ENCODE results near the gene CACNA2D4. TPM values are rescaled to one million over a fixed set of nuclear protein-coding genes. Genes with fewer than 3 reads are reported as not detected.
A peak's percentile ranks its signal among the peaks of the same experiment; 100 is the strongest.

Gene CACNA2D4
- total and polyA plus RNA-seq, 2 donors (not counting 3 experiments of a cell fraction or from before 2014, with no cell fraction given), result 0.58 to 0.73 TPM

DNA sequence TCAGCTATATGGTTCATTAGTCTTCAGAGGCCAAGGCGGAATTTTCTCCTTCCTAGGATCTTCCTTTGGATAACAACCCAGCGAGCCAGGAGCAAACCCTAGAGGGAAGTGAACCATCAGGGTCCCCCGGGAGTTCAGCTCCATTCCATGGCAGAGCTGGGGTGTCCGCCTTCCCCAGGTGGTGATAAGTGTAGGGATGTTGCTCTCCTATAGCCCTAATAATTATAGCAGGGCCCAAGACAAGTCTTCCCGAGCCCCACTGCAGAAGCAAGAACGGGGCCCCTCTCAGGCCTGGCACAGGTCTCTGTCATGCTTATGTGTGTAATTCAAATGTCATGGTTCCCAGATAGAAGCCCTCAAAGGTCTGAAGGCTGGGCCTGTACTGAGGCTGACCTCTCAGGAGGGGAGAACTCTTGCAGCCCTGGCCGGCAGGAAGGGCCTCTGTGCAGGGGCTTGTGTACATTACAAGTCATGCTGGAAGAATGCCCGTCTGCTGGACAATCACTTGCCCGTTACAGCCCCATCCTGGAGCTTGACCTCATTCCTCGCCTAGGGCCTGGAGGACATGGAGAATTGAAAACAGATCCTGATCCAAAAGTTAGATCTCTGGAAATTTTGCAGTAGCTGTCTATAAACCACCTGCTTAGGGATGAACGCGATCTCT, 80.8 kb downstream of the CACNA2D4 start:
- Histone ChIP-seq H3K9me3 (replicated peaks; ENCODE audit: control insufficient read depth, insufficient read depth, low read length) (no peaks in the 10 kb centered on the region), H2AFZ (ENCODE audit: low read depth, low read length) (no peak overlapping the region), H3K36me3 (ENCODE audit: control insufficient read depth in 2 of 2, extremely low read depth in 1 of 2, insufficient read depth in 2 of 2, low read length in 2 of 2) (no peaks in the 10 kb centered on the region), H3K27ac (ENCODE audit: insufficient read depth, low read depth, low read length) (no peak overlapping the region), H3K4me1 (ENCODE audit: control insufficient read depth, extremely low read depth, insufficient read depth, low read length) (no peaks in the 10 kb centered on the region), H3K4me3 (replicated peaks in 1 of 3; ENCODE audit: insufficient read depth in 1 of 3, low read depth in 1 of 3, low read length in 3 of 3) (no peak overlapping the region), H3K27me3 (ENCODE audit: control insufficient read depth in 2 of 2, insufficient read depth in 2 of 2, low read length in 2 of 2) (no peaks in the 10 kb centered on the region), H4K20me1 (replicated peaks; ENCODE audit: control insufficient read depth, extremely low read depth, insufficient read depth, low read length) (no peaks in the 10 kb centered on the region), H3K79me2 (ENCODE audit: control insufficient read depth, insufficient read depth, low read length) (no peaks in the 10 kb centered on the region), H3K9ac (replicated peaks; ENCODE audit: extremely low read depth, insufficient read depth, low read length) (no peak overlapping the region), H3K9me1 (replicated peaks; ENCODE audit: control insufficient read depth, extremely low read depth, insufficient read depth, low read length) (no peaks in the 10 kb centered on the region), H3K4me2 (ENCODE audit: insufficient read depth, low read length) (no peak overlapping the region)
- BruUV-seq (replicated peaks), result no TSS peak
- FAIRE-seq (no peak), DNase-seq (ENCODE audit: low read depth, low spot score) (peak; percentile 20)
- ChIA-PET POLR2A (no interaction called here), CTCF (interaction anchor here (1.9 kb wide), 1 partner anchor 102 kb away, joined by 6 read pairs; no protein-coding TSS in a partner anchor)
- dilution Hi-C loops (cut with MboI; ENCODE audit: extremely low pct_ligation_motif_present, low sequenced_read_pairs), result no loop called here
- TF ChIP-seq EZH2 (IDR thresholded peaks at IDR 0.05; ENCODE audit: borderline replicate concordance, low read depth, low read length, severe bottlenecking) (no peak), JUN (IDR thresholded peaks at IDR 0.05; ENCODE audit: borderline replicate concordance, insufficient read depth, insufficient read length, low read depth) (no peak), POLR2A (IDR thresholded peaks at IDR 0.05; ENCODE audit: low read depth, low read length) (no peak), POLR2AphosphoS5 (IDR thresholded peaks at IDR 0.05; ENCODE audit: insufficient read depth, low read depth, low read length) (no peak), FOS (IDR thresholded peaks at IDR 0.05; ENCODE audit: borderline replicate concordance, insufficient read depth, low read length) (no peak), GATA2 (IDR thresholded peaks at IDR 0.05; ENCODE audit: insufficient read depth, insufficient read length, low read depth, low read length) (no peak), MYC (IDR thresholded peaks at IDR 0.05; ENCODE audit: low read depth, low read length) (no peak)
- TF ChIP-seq, protein P1, sequence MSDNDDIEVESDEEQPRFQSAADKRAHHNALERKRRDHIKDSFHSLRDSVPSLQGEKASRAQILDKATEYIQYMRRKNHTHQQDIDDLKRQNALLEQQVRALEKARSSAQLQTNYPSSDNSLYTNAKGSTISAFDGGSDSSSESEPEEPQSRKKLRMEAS (IDR thresholded peaks at IDR 0.05; ENCODE audit: insufficient read depth, insufficient read length), result no peak
- TF ChIP-seq, protein P2, sequence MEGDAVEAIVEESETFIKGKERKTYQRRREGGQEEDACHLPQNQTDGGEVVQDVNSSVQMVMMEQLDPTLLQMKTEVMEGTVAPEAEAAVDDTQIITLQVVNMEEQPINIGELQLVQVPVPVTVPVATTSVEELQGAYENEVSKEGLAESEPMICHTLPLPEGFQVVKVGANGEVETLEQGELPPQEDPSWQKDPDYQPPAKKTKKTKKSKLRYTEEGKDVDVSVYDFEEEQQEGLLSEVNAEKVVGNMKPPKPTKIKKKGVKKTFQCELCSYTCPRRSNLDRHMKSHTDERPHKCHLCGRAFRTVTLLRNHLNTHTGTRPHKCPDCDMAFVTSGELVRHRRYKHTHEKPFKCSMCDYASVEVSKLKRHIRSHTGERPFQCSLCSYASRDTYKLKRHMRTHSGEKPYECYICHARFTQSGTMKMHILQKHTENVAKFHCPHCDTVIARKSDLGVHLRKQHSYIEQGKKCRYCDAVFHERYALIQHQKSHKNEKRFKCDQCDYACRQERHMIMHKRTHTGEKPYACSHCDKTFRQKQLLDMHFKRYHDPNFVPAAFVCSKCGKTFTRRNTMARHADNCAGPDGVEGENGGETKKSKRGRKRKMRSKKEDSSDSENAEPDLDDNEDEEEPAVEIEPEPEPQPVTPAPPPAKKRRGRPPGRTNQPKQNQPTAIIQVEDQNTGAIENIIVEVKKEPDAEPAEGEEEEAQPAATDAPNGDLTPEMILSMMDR (IDR thresholded peaks at IDR 0.05; ENCODE audit: extremely low read depth in 1 of 2, insufficient read depth in 1 of 2, low read depth in 1 of 2, low read length in 2 of 2), result no peak
- intact Hi-C loops (cut with micrococcal nuclease), result no loop called here

Measured in endothelial cell of umbilical vein (primary cell).